ENCODE data around the gene LRRN4.

DNA sequence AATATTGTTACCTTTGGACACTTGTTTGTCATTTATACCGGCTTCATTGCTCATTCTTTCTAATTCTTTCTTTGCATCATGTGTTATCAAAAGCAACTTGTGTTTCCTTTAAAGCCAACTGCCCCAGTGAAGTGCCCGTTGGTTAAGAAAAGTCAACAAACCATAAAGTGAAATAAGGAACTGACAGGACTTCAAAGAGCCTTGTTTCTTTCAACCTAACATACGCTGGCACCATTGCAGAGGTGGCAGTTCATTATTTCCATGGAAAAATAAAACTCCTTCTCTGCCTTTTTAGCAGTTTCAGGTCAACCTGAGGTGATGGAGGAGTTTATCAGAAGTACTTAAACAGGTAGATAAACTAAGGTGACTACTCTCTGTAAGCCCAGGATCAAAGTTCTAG lies 40.2 kb upstream of the LRRN4 start:
- no peak for TF ChIP-seq POLR2AphosphoS5 (IDR thresholded peaks at IDR 0.05; ENCODE audit: low read depth, low read length)
- TF ChIP-seq TAF1 (IDR thresholded peaks at IDR 0.05; ENCODE audit: borderline replicate concordance, insufficient read depth, low read length) = no peak
- TF ChIP-seq, protein P1, sequence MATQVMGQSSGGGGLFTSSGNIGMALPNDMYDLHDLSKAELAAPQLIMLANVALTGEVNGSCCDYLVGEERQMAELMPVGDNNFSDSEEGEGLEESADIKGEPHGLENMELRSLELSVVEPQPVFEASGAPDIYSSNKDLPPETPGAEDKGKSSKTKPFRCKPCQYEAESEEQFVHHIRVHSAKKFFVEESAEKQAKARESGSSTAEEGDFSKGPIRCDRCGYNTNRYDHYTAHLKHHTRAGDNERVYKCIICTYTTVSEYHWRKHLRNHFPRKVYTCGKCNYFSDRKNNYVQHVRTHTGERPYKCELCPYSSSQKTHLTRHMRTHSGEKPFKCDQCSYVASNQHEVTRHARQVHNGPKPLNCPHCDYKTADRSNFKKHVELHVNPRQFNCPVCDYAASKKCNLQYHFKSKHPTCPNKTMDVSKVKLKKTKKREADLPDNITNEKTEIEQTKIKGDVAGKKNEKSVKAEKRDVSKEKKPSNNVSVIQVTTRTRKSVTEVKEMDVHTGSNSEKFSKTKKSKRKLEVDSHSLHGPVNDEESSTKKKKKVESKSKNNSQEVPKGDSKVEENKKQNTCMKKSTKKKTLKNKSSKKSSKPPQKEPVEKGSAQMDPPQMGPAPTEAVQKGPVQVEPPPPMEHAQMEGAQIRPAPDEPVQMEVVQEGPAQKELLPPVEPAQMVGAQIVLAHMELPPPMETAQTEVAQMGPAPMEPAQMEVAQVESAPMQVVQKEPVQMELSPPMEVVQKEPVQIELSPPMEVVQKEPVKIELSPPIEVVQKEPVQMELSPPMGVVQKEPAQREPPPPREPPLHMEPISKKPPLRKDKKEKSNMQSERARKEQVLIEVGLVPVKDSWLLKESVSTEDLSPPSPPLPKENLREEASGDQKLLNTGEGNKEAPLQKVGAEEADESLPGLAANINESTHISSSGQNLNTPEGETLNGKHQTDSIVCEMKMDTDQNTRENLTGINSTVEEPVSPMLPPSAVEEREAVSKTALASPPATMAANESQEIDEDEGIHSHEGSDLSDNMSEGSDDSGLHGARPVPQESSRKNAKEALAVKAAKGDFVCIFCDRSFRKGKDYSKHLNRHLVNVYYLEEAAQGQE (IDR thresholded peaks at IDR 0.05; ENCODE audit: insufficient read depth in 1 of 2, low read depth in 2 of 2, low read length in 2 of 2) = no peak
- TF ChIP-seq SIN3A (IDR thresholded peaks at IDR 0.05; ENCODE audit: borderline replicate concordance, insufficient read depth, low read length) = no peak

Measured in PFSK-1 (cell line).